Measurements from ENCODE around the gene SGCE. TPM values are rescaled to one million over a fixed set of nuclear protein-coding genes. Genes with fewer than 3 reads are reported as not detected.
"Not testable (repeated sequence)": the region's sequence is repeated elsewhere in the genome, so short reads cannot be mapped to it uniquely, and the experiment has no call there.

The SGCE gene
- 10 to 100 TPM; 32.6 to 55.8 TPM for total RNA-seq
- polyA plus RNA-seq: 10 to 100 TPM in 1 of 2 donors, 1 to 10 TPM in 1; 9.3 to 70.6 TPM

- peak; percentile 77 for DNase-seq (ENCODE audit: low spot score)
- TF ChIP-seq JUND (IDR thresholded peaks at IDR 0.05) (no peak), CTCF (IDR thresholded peaks at IDR 0.05; ENCODE audit: low read depth, low read length, missing input control) (peak; percentile 40), FOXA1 (IDR thresholded peaks at IDR 0.05) (no peak), YY1 (IDR thresholded peaks at IDR 0.05) (no peak), FOXA2 (IDR thresholded peaks at IDR 0.05) (no peak), RAD21 (IDR thresholded peaks at IDR 0.05) (peak; percentile 35 to 70)
- Histone ChIP-seq H3K27me3 (ENCODE audit: control insufficient read depth in 4 of 4, insufficient read depth in 4 of 4, low read length in 3 of 4) (peaks cover 0 to 21% (median 2%) of the 10 kb centered on the region in 4 donors), H3K36me3 (ENCODE audit: control insufficient read depth in 4 of 4, insufficient read depth in 3 of 4, low read depth in 1 of 4, low read length in 3 of 4) (no peaks in the 10 kb centered on the region), H3K9ac (ENCODE audit: low read depth in 1 of 2, low read length in 2 of 2) (no peak within 1 kb of the TSS), H3K4me3 (ENCODE audit: low read depth in 1 of 3, low read length in 3 of 3) (peak within 1 kb of the TSS; percentile 46 to 71 (median 52)), H3K9me3 (ENCODE audit: control insufficient read depth in 4 of 4, low read length in 3 of 4) (peaks cover 0 to 3% (median 0%) of the 10 kb centered on the region in 4 donors), H3K27ac (ENCODE audit: low read depth in 1 of 2, low read length in 2 of 2) (peak within 1 kb of the TSS in 1 of 2 donors; percentile 42), H3K4me1 (ENCODE audit: control insufficient read depth in 4 of 4, insufficient read depth in 4 of 4, low read length in 3 of 4) (peaks cover 5 to 29% (median 17%) of the 10 kb centered on the region in 4 donors)
- 23% methylated on average over 63 of the region's 63 CpGs for WGBS
These were observed at the start of gene SGCE for GRCh38 chr7:94655848-94656657. SGCE (minus strand) TSS chr7:94656133; CDS start chr7:94656098, 35 bp downstream.

- H3K27me3 ChIP-seq (ENCODE audit: control insufficient read depth in 4 of 4, insufficient read depth in 4 of 4, low read length in 3 of 4); H3K36me3 ChIP-seq (ENCODE audit: control insufficient read depth in 4 of 4, insufficient read depth in 3 of 4, low read depth in 1 of 4, low read length in 3 of 4); H3K9ac ChIP-seq (ENCODE audit: low read depth in 1 of 2, low read length in 2 of 2); H3K4me1 ChIP-seq (ENCODE audit: control insufficient read depth in 4 of 4, insufficient read depth in 4 of 4, low read length in 3 of 4); H3K27ac ChIP-seq (ENCODE audit: low read depth in 1 of 2, low read length in 2 of 2); H3K9me3 ChIP-seq (ENCODE audit: control insufficient read depth in 4 of 4, low read length in 3 of 4); H3K4me3 ChIP-seq (ENCODE audit: low read depth in 1 of 3, low read length in 3 of 3); DNase-seq (ENCODE audit: low spot score): not testable (repeated sequence)
- 97% methylated on average over 39 of the region's 39 CpGs for WGBS
These were observed 49.5 kb upstream of the SGCE start for GRCh38 chr7:94705155-94706021.

- no peak overlapping the region for H3K27ac ChIP-seq (ENCODE audit: low read depth in 1 of 2, low read length in 2 of 2)
- WGBS: 90% methylated on average over 1 of the region's 1 CpG
- DNase-seq (ENCODE audit: low spot score): no peak
These were observed 45.6 kb upstream of the SGCE start for GRCh38 chr7:94701555-94701973.

More at GRCh38 chr7:94701555-94701973, 45.6 kb upstream of the SGCE start:
- Histone ChIP-seq H3K4me3 (ENCODE audit: low read depth in 1 of 3, low read length in 3 of 3) (no peak overlapping the region), H3K9ac (ENCODE audit: low read depth in 1 of 2, low read length in 2 of 2) (no peak overlapping the region), H3K36me3 (ENCODE audit: control insufficient read depth in 4 of 4, insufficient read depth in 3 of 4, low read depth in 1 of 4, low read length in 3 of 4) (no peaks in the 10 kb centered on the region), H3K27me3 (ENCODE audit: control insufficient read depth in 4 of 4, insufficient read depth in 4 of 4, low read length in 3 of 4) (no peaks in the 10 kb centered on the region), H3K4me1 (ENCODE audit: control insufficient read depth in 4 of 4, insufficient read depth in 4 of 4, low read length in 3 of 4) (peaks cover 0 to 4% (median 2%) of the 10 kb centered on the region in 4 donors), H3K9me3 (ENCODE audit: control insufficient read depth in 4 of 4, low read length in 3 of 4) (no peaks in the 10 kb centered on the region)
- no peak for TF ChIP-seq MAX (IDR thresholded peaks at IDR 0.05)
- TF ChIP-seq ZBTB33 (IDR thresholded peaks at IDR 0.05): no peak
- TF ChIP-seq GABPA (IDR thresholded peaks at IDR 0.05 in 1 of 2, conservative IDR thresholded peaks at IDR 0.05 in 1 of 2): no peak
- TF ChIP-seq EGR1 (IDR thresholded peaks at IDR 0.05; ENCODE audit: low read depth in 2 of 2): no peak
- no peak for TF ChIP-seq NR2F2 (IDR thresholded peaks at IDR 0.05)
- TF ChIP-seq YY1 (IDR thresholded peaks at IDR 0.05): no peak
- no peak for TF ChIP-seq ATF3 (IDR thresholded peaks at IDR 0.05)
- TF ChIP-seq HNF4A (conservative IDR thresholded peaks at IDR 0.05): no peak
- TF ChIP-seq RXRA (IDR thresholded peaks at IDR 0.05): no peak
